K562 (cell line): ENCODE measurements around the gene SLC38A10. TPM values are rescaled to one million over a fixed set of nuclear protein-coding genes. Genes with fewer than 3 reads are reported as not detected.

Source experiments
- ARID1B ChIP-seq: fragments of 450-650 bp; IDR thresholded peaks from 2 replicates; pipeline ENCODE4 v1.6.1; 2016; ENCODE audit warnings: antibody characterized with exemption, mild to moderate bottlenecking, inconsistent platforms
- EP300 ChIP-seq: IDR thresholded peaks from 2 replicates; pipeline ENCODE4 v1.6.1; 2012; ENCODE audit warnings: low read length, improper control_type of control experiment
- ERF ChIP-seq: fragments of 450-650 bp; formaldehyde crosslinking; IDR thresholded peaks from 2 replicates; pipeline ENCODE4 v1.4.0; 2020; ENCODE audit warnings: mild to moderate bottlenecking, mixed read lengths
- FOXP1 ChIP-seq: sonication (generic); formaldehyde crosslinking; IDR thresholded peaks from 2 replicates; pipeline ENCODE4 v1.8.0; 2022; ENCODE audit warnings: mild to moderate bottlenecking, missing genetic modification reagents
- HMG20A ChIP-seq: fragments of 450-650 bp; formaldehyde crosslinking; conservative IDR thresholded peaks from 2 replicates; pipeline ENCODE4 v1.4.0; 2020; ENCODE audit warnings: mild to moderate bottlenecking, mixed read lengths
- HMGN3 ChIP-seq: IDR thresholded peaks from 2 replicates; pipeline ENCODE4 v1.6.1; 2011; ENCODE audit warnings: borderline replicate concordance, low read depth, mild to moderate bottlenecking, mixed read lengths, low read length; ENCODE audit not compliant: insufficient read length; ENCODE audit errors: extremely low read depth
- KAT2B ChIP-seq: IDR thresholded peaks from one replicate; pipeline ENCODE4 v1.6.1; 2012; ENCODE audit warnings: low read depth, mild to moderate bottlenecking, control low read depth, inconsistent platforms, low read length, moderate library complexity
- KLF16 ChIP-seq: IDR thresholded peaks from 2 replicates; pipeline ENCODE4 v1.6.1; 2016; ENCODE audit warnings: antibody characterized with exemption
- MCM3 ChIP-seq: fragments of 450-650 bp; IDR thresholded peaks from 2 replicates; pipeline ENCODE4 v1.6.1; 2016
- OTX1 ChIP-seq: fragments of 450-650 bp; formaldehyde crosslinking; IDR thresholded peaks from 2 replicates; pipeline ENCODE4 v1.4.0; 2022; ENCODE audit warnings: mild to moderate bottlenecking
- SMAD2 ChIP-seq: fragments of 150-350 bp; IDR thresholded peaks from 2 replicates; pipeline ENCODE4 v1.6.1; 2014; ENCODE audit warnings: low read depth, mild to moderate bottlenecking, low read length
- TEAD1 ChIP-seq, 2 experiments: fragments of 450-650 bp in 1 of 2; sonication (generic) in 1 of 2; formaldehyde crosslinking; IDR thresholded peaks; 2 replicates each; pipeline versions ENCODE4 v1.4.0 to v1.8.0; 2020 to 2022; ENCODE audit warnings: mild to moderate bottlenecking in 2 of 2, missing genetic modification reagents in 1 of 2
- TOE1 ChIP-seq, 2 experiments: fragments of 450-650 bp in 1 of 2; sonication (generic) in 1 of 2; formaldehyde crosslinking in 1 of 2; IDR thresholded peaks; 2 replicates each; pipeline versions ENCODE4 v1.7.1 to v1.8.0; 2016 to 2022; ENCODE audit warnings: borderline replicate concordance in 2 of 2, mild to moderate bottlenecking in 2 of 2, antibody characterized with exemption in 1 of 2, inconsistent platforms in 1 of 2, low read depth in 1 of 2, missing genetic modification reagents in 1 of 2, moderate library complexity in 1 of 2
- ZNF224 ChIP-seq: sonication (generic); formaldehyde crosslinking; IDR thresholded peaks from 2 replicates; pipeline ENCODE4 v1.8.0; 2022; ENCODE audit warnings: mild to moderate bottlenecking, missing genetic modification reagents
- polyA plus RNA-seq, 8 experiments: library from polyadenylated mRNA; depleted of rRNA in 4 of 8; stranded (reverse) in 5 of 8; unstranded in 3 of 8; fragments of >200 nt; fragmentation: Nextera tagmentation in 2 of 8; fragmentation: Illumina TruSeq in 1 of 8; extraction: Ambion mirVana in 2 of 8; extraction: Trizol in 1 of 8; gene quantifications; 2 replicates each; pipeline versions ENCODE4 v1.2.1 to v1.2.3, GENCODE V29; 2011 to 2014; ENCODE audit warnings: inconsistent platforms in 1 of 8, missing spikeins in 1 of 8
- total RNA-seq, 7 experiments: library from RNA; depleted of rRNA in 6 of 7; stranded (reverse); fragments of >200 nt in 6 of 7; fragmentation: Illumina TruSeq in 2 of 7; extraction: Trizol in 2 of 7; gene quantifications; 2 replicates each; pipeline versions ENCODE4 v1.2.1 to v1.2.3, GENCODE V29; 2011 to 2021; ENCODE audit warnings: low replicate concordance in 1 of 7
- TF ChIP-seq, protein P1 (sequence below): fragments of 450-650 bp; IDR thresholded peaks from 2 replicates; pipeline ENCODE4 v1.6.1; 2018; ENCODE audit not compliant: partially characterized antibody
- TF ChIP-seq, protein P2 (sequence below): fragments of 250-450 bp; sonication (Bioruptor Pico); IDR thresholded peaks from 2 replicates; pipeline ENCODE4 v1.5.0; 2022; ENCODE audit warnings: mild to moderate bottlenecking
- TF ChIP-seq, protein P3 (sequence below), 2 experiments: fragments of 450-650 bp in 1 of 2; sonication (generic) in 1 of 2; formaldehyde crosslinking; conservative IDR thresholded peaks; 2 replicates each; pipeline versions ENCODE4 v1.4.0 to v1.8.1; 2020 to 2022; ENCODE audit warnings: mild to moderate bottlenecking in 1 of 2, missing genetic modification reagents in 1 of 2
- TF ChIP-seq, protein P4 (sequence below), 3 experiments: IDR thresholded peaks in 2 of 3; conservative IDR thresholded peaks in 1 of 3; 2 replicates each; pipeline ENCODE4 v1.5.1; 2011 to 2012; ENCODE audit warnings: low read length in 3 of 3, mild to moderate bottlenecking in 3 of 3, control low read depth in 2 of 3, improper control_type of control experiment in 1 of 3, inconsistent platforms in 1 of 3, low read depth in 1 of 3, mixed read lengths in 1 of 3, moderate library complexity in 1 of 3; ENCODE audit not compliant: insufficient read depth in 2 of 3

The SLC38A10 gene
- total and polyA plus RNA-seq, 9 of the 15 experiments (the other 6 are each of a cell fraction or from before 2014, with no cell fraction given): 0.45 to 54.2 (median 13.8) TPM

DNA sequence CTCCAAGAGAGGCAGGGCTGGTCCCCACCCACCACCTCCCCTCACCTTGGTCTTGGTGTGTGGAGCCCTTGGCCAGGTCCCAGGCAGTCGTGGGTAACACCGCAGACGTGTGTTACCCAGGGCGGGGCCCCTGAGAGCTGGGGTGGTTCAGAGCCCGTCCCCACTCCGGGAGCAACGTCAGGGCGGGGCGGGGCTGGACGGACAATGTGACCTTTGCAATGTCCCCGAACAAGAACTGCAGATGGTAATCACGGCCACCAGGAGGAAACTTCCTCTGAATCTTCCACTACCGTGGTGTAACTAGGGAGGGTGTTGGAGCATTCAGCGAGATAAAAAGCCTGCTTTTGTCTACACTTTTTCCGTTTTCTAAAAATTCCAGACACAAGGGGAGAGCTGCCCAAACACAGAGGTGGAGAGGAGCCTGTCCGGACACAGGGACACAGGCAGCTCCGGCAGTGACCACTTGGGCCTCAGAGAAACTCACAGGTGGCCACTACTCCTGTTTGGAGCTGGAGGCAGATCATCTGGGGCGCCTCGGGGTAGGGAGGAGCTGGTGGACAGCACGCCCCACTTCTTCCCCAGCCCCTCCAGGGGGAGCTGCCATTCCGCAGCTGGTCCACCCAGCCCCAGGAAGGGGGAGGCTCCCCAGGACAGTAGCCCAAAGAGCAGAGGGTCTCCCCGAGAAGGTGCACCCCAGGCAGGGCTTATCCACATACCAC lies 14.2 kb upstream of the SLC38A10 start (continued):
- TF ChIP-seq, protein P1, sequence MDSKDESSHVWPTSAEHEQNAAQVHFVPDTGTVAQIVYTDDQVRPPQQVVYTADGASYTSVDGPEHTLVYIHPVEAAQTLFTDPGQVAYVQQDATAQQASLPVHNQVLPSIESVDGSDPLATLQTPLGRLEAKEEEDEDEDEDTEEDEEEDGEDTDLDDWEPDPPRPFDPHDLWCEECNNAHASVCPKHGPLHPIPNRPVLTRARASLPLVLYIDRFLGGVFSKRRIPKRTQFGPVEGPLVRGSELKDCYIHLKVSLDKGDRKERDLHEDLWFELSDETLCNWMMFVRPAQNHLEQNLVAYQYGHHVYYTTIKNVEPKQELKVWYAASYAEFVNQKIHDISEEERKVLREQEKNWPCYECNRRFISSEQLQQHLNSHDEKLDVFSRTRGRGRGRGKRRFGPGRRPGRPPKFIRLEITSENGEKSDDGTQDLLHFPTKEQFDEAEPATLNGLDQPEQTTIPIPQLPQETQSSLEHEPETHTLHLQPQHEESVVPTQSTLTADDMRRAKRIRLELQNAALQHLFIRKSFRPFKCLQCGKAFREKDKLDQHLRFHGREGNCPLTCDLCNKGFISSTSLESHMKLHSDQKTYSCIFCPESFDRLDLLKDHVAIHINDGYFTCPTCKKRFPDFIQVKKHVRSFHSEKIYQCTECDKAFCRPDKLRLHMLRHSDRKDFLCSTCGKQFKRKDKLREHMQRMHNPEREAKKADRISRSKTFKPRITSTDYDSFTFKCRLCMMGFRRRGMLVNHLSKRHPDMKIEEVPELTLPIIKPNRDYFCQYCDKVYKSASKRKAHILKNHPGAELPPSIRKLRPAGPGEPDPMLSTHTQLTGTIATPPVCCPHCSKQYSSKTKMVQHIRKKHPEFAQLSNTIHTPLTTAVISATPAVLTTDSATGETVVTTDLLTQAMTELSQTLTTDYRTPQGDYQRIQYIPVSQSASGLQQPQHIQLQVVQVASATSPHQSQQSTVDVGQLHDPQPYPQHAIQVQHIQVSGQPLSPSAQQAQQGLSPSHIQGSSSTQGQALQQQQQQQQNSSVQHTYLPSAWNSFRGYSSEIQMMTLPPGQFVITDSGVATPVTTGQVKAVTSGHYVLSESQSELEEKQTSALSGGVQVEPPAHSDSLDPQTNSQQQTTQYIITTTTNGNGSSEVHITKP: peak; percentile 53
- no peak for TF ChIP-seq KLF16
- peak; percentile 70 for TF ChIP-seq ARID1B
- TF ChIP-seq, protein P2, sequence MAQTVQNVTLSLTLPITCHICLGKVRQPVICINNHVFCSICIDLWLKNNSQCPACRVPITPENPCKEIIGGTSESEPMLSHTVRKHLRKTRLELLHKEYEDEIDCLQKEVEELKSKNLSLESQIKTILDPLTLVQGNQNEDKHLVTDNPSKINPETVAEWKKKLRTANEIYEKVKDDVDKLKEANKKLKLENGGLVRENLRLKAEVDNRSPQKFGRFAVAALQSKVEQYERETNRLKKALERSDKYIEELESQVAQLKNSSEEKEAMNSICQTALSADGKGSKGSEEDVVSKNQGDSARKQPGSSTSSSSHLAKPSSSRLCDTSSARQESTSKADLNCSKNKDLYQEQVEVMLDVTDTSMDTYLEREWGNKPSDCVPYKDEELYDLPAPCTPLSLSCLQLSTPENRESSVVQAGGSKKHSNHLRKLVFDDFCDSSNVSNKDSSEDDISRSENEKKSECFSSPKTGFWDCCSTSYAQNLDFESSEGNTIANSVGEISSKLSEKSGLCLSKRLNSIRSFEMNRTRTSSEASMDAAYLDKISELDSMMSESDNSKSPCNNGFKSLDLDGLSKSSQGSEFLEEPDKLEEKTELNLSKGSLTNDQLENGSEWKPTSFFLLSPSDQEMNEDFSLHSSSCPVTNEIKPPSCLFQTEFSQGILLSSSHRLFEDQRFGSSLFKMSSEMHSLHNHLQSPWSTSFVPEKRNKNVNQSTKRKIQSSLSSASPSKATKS (CRISPR knock-in tag): no peak
- TF ChIP-seq TOE1 (IDR thresholded peaks at IDR 0.05; ENCODE audit: borderline replicate concordance): 0 out of 2 replicates have a peak, but pooled peaks have one; percentile 43
- TF ChIP-seq TOE1 (CRISPR knock-in tag; IDR thresholded peaks at IDR 0.05; ENCODE audit: borderline replicate concordance, low read depth): no peak
- TF ChIP-seq FOXP1 (CRISPR knock-in tag): no peak
- no peak for TF ChIP-seq KAT2B
- TF ChIP-seq HMG20A: no peak
- TF ChIP-seq, protein P3, sequence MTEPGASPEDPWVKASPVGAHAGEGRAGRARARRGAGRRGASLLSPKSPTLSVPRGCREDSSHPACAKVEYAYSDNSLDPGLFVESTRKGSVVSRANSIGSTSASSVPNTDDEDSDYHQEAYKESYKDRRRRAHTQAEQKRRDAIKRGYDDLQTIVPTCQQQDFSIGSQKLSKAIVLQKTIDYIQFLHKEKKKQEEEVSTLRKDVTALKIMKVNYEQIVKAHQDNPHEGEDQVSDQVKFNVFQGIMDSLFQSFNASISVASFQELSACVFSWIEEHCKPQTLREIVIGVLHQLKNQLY (CRISPR knock-in tag; conservative IDR thresholded peaks at IDR 0.05): no peak
- no peak for TF ChIP-seq ERF (CRISPR knock-in tag)
- no peak for TF ChIP-seq ZNF224 (CRISPR knock-in tag)
- no peak for TF ChIP-seq SMAD2
- TF ChIP-seq HMGN3: no peak
- no peak for TF ChIP-seq OTX1 (CRISPR knock-in tag)
- 0 out of 4 replicates have a peak, but pooled peaks of 1 of the 2 experiments have one; percentile 42 for TF ChIP-seq TEAD1 (CRISPR knock-in tag; IDR thresholded peaks at IDR 0.05)
- TF ChIP-seq, protein P4, sequence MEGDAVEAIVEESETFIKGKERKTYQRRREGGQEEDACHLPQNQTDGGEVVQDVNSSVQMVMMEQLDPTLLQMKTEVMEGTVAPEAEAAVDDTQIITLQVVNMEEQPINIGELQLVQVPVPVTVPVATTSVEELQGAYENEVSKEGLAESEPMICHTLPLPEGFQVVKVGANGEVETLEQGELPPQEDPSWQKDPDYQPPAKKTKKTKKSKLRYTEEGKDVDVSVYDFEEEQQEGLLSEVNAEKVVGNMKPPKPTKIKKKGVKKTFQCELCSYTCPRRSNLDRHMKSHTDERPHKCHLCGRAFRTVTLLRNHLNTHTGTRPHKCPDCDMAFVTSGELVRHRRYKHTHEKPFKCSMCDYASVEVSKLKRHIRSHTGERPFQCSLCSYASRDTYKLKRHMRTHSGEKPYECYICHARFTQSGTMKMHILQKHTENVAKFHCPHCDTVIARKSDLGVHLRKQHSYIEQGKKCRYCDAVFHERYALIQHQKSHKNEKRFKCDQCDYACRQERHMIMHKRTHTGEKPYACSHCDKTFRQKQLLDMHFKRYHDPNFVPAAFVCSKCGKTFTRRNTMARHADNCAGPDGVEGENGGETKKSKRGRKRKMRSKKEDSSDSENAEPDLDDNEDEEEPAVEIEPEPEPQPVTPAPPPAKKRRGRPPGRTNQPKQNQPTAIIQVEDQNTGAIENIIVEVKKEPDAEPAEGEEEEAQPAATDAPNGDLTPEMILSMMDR (IDR thresholded peaks at IDR 0.05 in 2 of 3, conservative IDR thresholded peaks at IDR 0.05 in 1 of 3; ENCODE audit: insufficient read depth in 2 of 3, low read depth in 1 of 3, low read length in 3 of 3): peak; percentile 54 to 60 (median 60); a peak in 5 of 6 replicates
- TF ChIP-seq EP300: no peak
- no peak for TF ChIP-seq MCM3
